HG03432 (cell line): ENCODE measurements around the gene ARSB.
A peak's percentile ranks its signal among the peaks of the same experiment; 100 is the strongest.
"Not testable (repeated sequence)": the region's sequence is repeated elsewhere in the genome, so short reads cannot be mapped to it uniquely, and the experiment has no call there.

Source experiments
- ATAC-seq: cut with Tn5 transposase; IDR thresholded peaks from one replicate; pipeline ENCODE4 v1.9.1; 2021; ENCODE audit warnings: mild to moderate bottlenecking, moderate library complexity; ENCODE audit not compliant: unreplicated experiment

Gene ARSB

DNA sequence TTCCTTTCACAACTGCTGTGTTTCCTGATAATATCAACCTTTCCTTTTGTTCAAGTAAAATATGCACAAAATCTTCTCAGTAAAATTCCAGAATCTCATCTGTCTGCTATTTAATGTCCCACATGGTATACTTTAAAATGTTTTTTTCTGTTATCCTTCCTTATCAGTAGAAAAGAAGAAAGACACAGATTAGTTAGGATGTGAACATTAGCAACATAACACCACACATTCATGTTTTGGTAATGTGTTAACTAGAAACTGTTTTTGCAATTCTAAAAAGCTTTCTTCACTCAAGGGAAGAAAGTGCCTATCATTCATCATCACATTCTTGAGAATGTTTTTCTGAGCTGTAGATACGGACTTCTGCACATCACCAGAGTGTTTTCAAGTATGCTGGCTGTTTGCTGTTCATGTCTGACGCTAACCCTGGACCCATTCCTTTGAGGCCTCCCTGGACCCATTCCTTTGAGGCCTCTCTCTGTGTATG lies 10.5 kb upstream of the ARSB start:
- no peak for ATAC-seq

- no peak for ATAC-seq
Observed at GRCh38 chr5:78993165-78993564, 8.1 kb upstream of the ARSB start.

- ATAC-seq = no peak
Observed at GRCh38 chr5:78992146-78992545, 7.0 kb upstream of the ARSB start.

GRCh38 chr5:78989080-78989479 lies 4.0 kb upstream of the ARSB start:
- ATAC-seq = no peak

DNA sequence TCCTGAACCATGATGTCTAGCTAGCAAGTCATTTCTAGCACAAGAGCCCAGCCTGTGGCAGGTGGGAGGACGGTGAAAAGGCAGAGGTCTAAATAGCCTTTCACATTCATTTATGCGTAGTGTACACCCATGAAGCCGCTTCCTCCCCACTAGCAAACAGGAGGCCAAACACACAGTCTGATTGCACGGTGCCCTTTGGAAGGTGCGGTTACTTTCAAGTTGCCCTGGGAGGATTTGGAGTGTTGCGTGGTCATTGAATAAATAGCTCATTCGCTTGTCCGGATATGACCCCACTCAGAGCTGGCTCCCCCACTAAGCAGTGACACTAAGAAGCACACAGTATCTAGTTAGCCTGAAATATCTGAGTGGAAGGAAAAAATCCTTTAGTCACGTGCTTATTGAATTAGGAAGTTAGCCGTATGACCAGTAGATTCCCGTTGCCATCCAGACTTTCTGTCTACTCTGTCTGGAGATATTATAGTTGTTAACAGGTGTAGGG lies 664 bp upstream of the ARSB start:
- peak; percentile 40 for ATAC-seq

DNA sequence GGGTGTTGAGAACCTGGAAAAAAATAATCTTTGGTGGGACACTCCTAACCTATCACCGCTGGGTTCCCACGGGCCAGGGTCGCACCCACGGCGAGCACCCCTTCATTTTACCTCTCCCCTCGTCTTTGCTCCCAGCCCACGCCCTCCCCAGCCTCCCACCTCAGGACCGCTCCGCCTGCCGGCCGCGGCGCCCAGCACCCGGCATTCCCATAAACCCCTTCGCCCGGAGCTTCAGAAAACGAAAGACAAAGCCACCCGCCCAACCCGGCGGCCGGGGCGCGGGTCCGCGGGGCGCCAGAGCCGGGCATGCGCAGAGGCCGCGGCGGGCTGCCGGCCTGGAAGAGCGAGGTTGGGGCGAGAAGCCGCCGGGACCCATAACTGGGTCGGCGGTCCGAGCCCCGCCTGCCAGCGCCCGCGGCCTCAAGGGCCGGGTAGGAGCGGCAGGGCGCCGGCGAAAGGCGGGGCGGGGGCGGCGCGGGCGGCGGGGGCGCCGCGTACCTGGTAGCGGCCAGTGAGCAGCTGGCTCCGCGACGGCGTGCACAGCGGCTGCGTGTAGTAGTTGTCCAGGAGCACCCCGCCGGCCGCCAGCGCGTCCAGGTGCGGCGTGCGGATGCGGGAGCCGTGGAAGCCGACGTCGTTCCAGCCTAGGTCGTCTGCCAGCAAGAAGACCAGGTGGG lies 533 bp downstream of the ARSB start:
- peak; percentile 76 for ATAC-seq

DNA sequence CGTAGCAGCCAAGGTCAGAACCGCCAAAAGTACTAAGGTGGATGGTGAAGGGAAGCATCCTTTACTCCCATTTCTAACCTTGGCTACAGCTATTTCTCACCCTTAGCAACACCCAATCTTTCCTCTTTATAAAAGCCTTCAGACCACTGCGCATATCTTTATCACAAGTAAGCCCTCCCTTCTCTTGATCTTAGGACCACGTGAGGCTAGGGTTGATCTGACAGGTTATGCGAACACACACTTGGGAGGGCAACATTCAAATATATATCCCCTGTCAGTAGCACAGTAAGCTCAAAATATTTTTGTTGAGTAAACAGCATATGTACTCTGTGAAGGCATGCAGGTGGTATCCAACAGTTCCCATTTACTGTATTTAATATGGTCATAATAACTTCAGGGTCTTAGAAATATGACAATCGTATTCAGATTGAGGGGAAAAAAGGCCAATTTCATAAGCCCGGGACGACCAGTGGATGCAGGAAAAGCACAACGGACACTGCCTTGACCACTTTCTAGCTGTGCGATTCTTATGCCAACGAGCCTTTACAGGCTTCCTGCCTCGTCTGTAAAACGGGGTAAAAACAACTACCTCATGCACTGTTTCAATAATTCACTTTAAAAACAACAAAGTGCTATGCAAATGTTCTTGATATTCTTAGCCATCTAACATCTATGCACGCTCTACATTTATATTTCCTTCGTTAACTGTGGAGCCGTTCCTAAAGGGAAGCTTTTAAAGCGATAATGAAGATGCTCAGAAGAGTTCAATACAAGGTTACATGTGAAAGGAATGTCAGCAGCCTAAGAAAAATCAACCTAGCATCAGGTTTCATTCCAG lies 1.3 kb downstream of the ARSB start:
- ATAC-seq = no peak

GRCh38 chr5:78983194-78983593 lies 1.9 kb downstream of the ARSB start:
- not testable (repeated sequence) for ATAC-seq

- no peak for ATAC-seq
Observed at GRCh38 chr5:78979909-78980308, 5.2 kb downstream of the ARSB start.

GRCh38 chr5:78979117-78979742 lies 5.9 kb downstream of the ARSB start:
- ATAC-seq = no peak

GRCh38 chr5:78975035-78975434 lies 10.1 kb downstream of the ARSB start:
- ATAC-seq = no peak

- no peak for ATAC-seq
Observed at GRCh38 chr5:78974601-78975000, 10.5 kb downstream of the ARSB start.

GRCh38 chr5:78974011-78974410 lies 11.1 kb downstream of the ARSB start:
- no peak for ATAC-seq

DNA sequence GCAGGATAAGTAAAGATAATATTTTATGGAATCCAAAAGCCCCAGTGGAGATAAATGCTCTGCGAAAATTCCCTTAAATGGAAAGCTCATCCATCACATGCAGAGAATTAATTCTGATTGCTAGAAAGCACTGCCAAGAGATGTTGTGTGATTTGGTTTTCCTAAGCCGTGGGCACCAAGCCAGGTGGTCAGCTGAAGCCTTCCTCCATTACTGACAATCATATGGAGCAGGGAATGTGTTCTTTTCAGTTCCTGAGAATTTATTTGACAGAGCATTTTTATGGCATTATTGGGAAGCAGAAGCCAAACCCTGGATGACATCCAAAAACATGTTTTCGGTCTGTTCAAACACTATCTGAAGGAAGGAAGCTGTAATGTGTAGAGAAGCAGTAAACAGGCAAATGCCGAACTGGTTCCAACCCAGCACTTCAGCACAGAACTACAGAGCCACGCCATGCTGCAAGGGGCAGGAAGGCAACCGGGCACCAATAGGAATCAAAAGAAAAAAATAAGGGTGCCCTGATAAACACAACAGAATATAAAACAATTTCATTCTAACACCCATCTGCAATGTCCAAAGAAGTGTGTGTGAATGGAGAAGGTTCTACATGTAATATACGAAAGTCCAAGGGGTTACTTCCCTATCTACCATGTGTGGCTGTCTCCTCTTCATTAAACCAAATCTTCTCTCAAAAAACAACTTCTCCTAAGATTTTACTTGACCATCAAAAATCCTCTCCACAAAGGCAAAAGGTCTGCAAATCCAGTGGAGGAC lies 12.3 kb downstream of the ARSB start:
- no peak for ATAC-seq

GRCh38 chr5:78971998-78972397 lies 13.1 kb downstream of the ARSB start:
- no peak for ATAC-seq

DNA sequence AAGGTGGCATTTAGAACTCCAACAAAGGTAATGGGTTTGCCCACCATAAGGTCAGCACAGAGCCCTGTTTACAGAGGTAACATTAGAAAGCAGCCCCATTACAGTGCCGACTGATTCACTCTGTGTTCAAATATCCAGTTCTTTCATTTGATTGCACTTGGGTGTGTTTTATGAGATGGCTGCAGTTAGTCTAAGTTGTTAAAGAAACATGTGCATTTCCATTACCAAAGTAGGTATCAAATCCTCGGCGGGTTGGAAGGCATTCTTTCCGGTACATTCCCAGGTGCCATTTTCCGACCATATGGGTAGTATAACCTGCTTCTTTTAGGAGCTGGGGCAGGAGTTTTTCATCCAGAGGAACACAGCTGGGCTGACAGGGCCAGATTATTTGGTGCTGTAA lies 16.3 kb downstream of the ARSB start:
- no peak for ATAC-seq

GRCh38 chr5:78964889-78965288 lies 20.2 kb downstream of the ARSB start:
- no peak for ATAC-seq

DNA sequence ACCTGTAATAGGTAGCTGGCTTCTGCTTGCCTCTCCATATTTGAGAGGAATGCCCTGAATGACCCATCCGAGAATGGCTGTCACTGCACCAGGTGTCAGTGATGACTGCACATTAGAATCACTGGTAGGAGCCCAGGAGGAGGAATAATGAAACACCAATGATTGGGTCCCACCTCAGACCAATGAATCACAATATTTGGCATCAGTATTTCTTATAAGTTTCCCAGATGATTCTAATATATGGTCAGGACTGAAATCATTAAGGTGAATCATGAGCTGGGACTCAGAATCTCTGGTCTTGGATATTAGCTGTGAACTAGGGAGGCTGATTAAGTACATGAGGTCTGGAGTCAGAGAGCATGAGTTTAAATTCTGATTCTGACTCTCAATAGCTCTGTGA lies 23.4 kb downstream of the ARSB start:
- no peak for ATAC-seq

DNA sequence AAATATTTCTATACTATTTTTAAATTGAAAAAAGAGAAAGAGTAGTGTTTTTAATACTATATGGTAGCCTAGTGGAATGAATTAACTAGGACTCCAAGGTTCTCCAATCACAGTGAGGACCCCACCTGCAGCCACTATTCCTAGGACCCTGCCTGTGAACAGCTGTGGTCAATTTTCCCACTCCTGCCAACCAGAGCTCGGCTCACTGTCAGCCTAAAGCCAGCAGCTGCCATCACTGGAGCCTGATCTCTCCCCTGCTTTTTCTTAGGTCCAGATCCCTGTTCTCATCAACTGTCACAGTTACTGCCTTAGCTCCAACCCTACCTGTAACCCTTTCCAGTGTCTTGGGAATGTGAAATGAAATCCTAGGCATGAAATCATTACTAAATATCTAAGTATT lies 25.3 kb downstream of the ARSB start:
- ATAC-seq = no peak

- no peak for ATAC-seq
Observed at GRCh38 chr5:78958672-78959445, 26.3 kb downstream of the ARSB start.
